ENCODE results near the gene CAMK1G. TPM values are rescaled to one million over a fixed set of nuclear protein-coding genes. Genes with fewer than 3 reads are reported as not detected.

Gene CAMK1G
- total RNA-seq, 2 donors from 2014 or later = 0.55 to 2.1 TPM

GRCh38 chr1:209544098-209544497 lies 39.4 kb upstream of the CAMK1G start:
- H3K4me1 Mint-ChIP-seq = peaks cover 16% of the 10 kb centered on the region

GRCh38 chr1:209545423-209545822 lies 38.1 kb upstream of the CAMK1G start:
- Histone ChIP-seq H3K9ac (ENCODE audit: extremely low read depth, low read length, poor library complexity, severe bottlenecking) (no peak overlapping the region), H3K36me3 (ENCODE audit: control insufficient read depth, insufficient read depth, low read length) (no peaks in the 10 kb centered on the region), H3K4me3 (ENCODE audit: low read length) (no peak overlapping the region), H3K4me1 (ENCODE audit: control insufficient read depth, insufficient read depth, low read length) (no peaks in the 10 kb centered on the region), H3K27me3 (ENCODE audit: control insufficient read depth, insufficient read depth, low read length, poor library complexity, severe bottlenecking) (no peaks in the 10 kb centered on the region), H3K9me3 (ENCODE audit: control insufficient read depth, low read length) (no peaks in the 10 kb centered on the region), H3K27ac (ENCODE audit: low read depth, low read length) (no peak overlapping the region)
- no peak for DNase-seq
- Mint-ChIP-seq H3K4me1 (peaks cover 24% of the 10 kb centered on the region), H3K27me3 (ENCODE audit: insufficient read depth) (peaks cover 6% of the 10 kb centered on the region), H3K27ac (no peak overlapping the region), H3K36me3 (ENCODE audit: low read depth) (no peaks in the 10 kb centered on the region), H3K9me3 (no peaks in the 10 kb centered on the region), H3K4me3 (no peak overlapping the region)
- WGBS, 2 experiments (ENCODE audit: insufficient coverage in 1 of 2, insufficient read length in 1 of 2) = 95 to 96% methylated on average over 3 of the region's 3 CpGs
- TF ChIP-seq, protein P1, sequence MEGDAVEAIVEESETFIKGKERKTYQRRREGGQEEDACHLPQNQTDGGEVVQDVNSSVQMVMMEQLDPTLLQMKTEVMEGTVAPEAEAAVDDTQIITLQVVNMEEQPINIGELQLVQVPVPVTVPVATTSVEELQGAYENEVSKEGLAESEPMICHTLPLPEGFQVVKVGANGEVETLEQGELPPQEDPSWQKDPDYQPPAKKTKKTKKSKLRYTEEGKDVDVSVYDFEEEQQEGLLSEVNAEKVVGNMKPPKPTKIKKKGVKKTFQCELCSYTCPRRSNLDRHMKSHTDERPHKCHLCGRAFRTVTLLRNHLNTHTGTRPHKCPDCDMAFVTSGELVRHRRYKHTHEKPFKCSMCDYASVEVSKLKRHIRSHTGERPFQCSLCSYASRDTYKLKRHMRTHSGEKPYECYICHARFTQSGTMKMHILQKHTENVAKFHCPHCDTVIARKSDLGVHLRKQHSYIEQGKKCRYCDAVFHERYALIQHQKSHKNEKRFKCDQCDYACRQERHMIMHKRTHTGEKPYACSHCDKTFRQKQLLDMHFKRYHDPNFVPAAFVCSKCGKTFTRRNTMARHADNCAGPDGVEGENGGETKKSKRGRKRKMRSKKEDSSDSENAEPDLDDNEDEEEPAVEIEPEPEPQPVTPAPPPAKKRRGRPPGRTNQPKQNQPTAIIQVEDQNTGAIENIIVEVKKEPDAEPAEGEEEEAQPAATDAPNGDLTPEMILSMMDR (conservative IDR thresholded peaks at IDR 0.05) = no peak

More at GRCh38 chr1:209544098-209544497, 39.4 kb upstream of the CAMK1G start:
- Histone ChIP-seq H3K27me3 (ENCODE audit: control insufficient read depth, insufficient read depth, low read length, poor library complexity, severe bottlenecking) (no peaks in the 10 kb centered on the region), H3K9me3 (ENCODE audit: control insufficient read depth, low read length) (no peaks in the 10 kb centered on the region), H3K4me3 (ENCODE audit: low read length) (no peak overlapping the region), H3K36me3 (ENCODE audit: control insufficient read depth, insufficient read depth, low read length) (no peaks in the 10 kb centered on the region), H3K4me1 (ENCODE audit: control insufficient read depth, insufficient read depth, low read length) (no peaks in the 10 kb centered on the region), H3K27ac (ENCODE audit: low read depth, low read length) (no peak overlapping the region), H3K9ac (ENCODE audit: extremely low read depth, low read length, poor library complexity, severe bottlenecking) (no peak overlapping the region)
- DNase-seq = peak; percentile 5
- peaks cover 11% of the 10 kb centered on the region for H3K27me3 Mint-ChIP-seq (ENCODE audit: insufficient read depth)
- H3K9me3 Mint-ChIP-seq = no peaks in the 10 kb centered on the region
- 86% methylated on average over 2 of the region's 2 CpGs; no CpG with 5 or more reads in 1 of the 2 experiments for WGBS, 2 experiments (ENCODE audit: insufficient coverage in 1 of 2, insufficient read length in 1 of 2)
- H3K27ac Mint-ChIP-seq = no peak overlapping the region
- H3K36me3 Mint-ChIP-seq (ENCODE audit: low read depth) = no peaks in the 10 kb centered on the region
- H3K4me3 Mint-ChIP-seq = no peak overlapping the region
- TF ChIP-seq, protein P1 (conservative IDR thresholded peaks at IDR 0.05) = no peak

GRCh38 chr1:209546390-209547085 lies 37.0 kb upstream of the CAMK1G start:
- TF ChIP-seq, protein P1 (conservative IDR thresholded peaks at IDR 0.05) = no peak
- DNase-seq = peak; percentile 35
- H3K27ac Mint-ChIP-seq = no peak overlapping the region

More at GRCh38 chr1:209546390-209547085, 37.0 kb upstream of the CAMK1G start:
- Mint-ChIP-seq H3K4me3 (no peak overlapping the region), H3K4me1 (peaks cover 24% of the 10 kb centered on the region), H3K9me3 (no peaks in the 10 kb centered on the region), H3K27me3 (ENCODE audit: insufficient read depth) (no peaks in the 10 kb centered on the region), H3K36me3 (ENCODE audit: low read depth) (no peaks in the 10 kb centered on the region)
- no peak overlapping the region for H3K9ac ChIP-seq (ENCODE audit: extremely low read depth, low read length, poor library complexity, severe bottlenecking)
- 81 to 88% methylated on average over 3 to 5 of the region's 5 CpGs for WGBS, 2 experiments (ENCODE audit: insufficient coverage in 1 of 2, insufficient read length in 1 of 2)
- H3K4me3 ChIP-seq (ENCODE audit: low read length) = no peak overlapping the region
- no peaks in the 10 kb centered on the region for H3K36me3 ChIP-seq (ENCODE audit: control insufficient read depth, insufficient read depth, low read length)
- no peaks in the 10 kb centered on the region for H3K9me3 ChIP-seq (ENCODE audit: control insufficient read depth, low read length)
- H3K27ac ChIP-seq (ENCODE audit: low read depth, low read length) = no peak overlapping the region
- H3K4me1 ChIP-seq (ENCODE audit: control insufficient read depth, insufficient read depth, low read length) = no peaks in the 10 kb centered on the region
- no peaks in the 10 kb centered on the region for H3K27me3 ChIP-seq (ENCODE audit: control insufficient read depth, insufficient read depth, low read length, poor library complexity, severe bottlenecking)
